Stimulated activated CD8-positive, alpha-beta memory T cell treated with anti-CD3 and anti-CD28 coated beads, Interleukin-4, amount 100 ng/mL, for 24 hours (primary cell): ENCODE results near the gene PM20D1.

Experiments used
- DNase-seq: peaks from one replicate; pipeline ENCODE4 v3.0.0-alpha.2; 2020; ENCODE audit warnings: low read depth

The PM20D1 gene

DNA sequence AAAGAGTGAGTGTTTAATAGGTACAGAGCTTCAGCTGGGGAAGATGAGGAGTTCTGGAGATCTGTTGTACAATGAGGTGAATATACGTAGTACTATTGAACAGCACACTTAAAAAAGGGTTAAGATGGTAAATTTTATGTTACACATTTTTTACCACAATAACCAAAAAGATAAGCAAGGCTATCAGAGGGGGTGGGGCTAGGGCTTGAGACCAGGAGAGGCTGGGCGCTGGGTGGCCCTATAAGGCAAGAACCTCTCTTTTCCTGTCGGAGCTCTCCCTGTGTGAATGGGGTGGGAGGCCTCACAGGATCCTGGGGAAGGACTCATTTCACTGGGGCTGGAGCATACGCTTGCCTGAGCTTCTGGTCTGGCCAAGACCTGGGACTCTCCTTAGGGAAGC, 45.9 kb downstream of the PM20D1 start:
- no peak for DNase-seq

DNA sequence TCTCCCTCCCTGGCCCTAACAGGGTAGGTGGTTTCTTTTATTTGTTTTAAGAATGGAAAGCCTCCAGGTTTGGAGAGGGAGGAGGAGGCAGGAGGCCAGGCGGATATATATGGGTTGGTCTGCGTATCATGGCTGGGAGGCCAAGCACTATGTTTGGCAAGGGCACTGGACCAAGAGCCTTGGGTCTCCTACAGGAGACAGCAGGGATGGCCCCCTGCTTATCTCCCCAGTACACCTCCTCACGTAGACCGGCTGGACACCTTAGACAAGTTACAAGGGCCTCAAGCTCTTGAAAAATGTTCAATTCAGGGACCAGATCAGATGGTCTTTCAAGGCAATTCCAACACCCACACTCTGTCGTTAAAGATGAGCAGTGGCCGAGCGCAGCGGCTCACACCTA, 47.9 kb downstream of the PM20D1 start:
- DNase-seq: no peak

- no peak for DNase-seq
Measured at GRCh38 chr1:205800981-205801703, 48.8 kb downstream of the PM20D1 start.

DNA sequence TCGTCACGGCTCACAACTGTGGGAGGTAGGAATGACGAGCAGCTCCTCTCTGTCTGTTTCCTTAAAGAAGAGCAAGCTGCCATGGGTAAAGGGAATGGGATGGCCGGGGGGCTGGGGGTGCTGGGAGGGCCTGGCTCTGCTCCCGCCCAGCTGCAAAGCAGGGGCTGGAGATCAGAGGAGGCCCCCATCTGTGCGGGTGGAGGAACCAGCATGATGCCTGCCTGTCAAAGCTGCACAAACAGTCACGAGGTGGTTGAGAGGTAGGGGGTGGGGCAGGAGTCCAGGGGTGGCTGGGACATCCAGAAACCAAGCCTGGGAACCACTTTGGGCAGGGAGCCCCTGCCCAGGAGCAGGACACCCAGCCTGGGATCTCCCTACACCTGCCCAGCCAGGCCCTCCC, 49.5 kb downstream of the PM20D1 start:
- DNase-seq: no peak

- DNase-seq: no peak
Measured at GRCh38 chr1:205798577-205798976, 51.4 kb downstream of the PM20D1 start.

- no peak for DNase-seq
Measured at GRCh38 chr1:205797168-205797567, 52.8 kb downstream of the PM20D1 start.

DNA sequence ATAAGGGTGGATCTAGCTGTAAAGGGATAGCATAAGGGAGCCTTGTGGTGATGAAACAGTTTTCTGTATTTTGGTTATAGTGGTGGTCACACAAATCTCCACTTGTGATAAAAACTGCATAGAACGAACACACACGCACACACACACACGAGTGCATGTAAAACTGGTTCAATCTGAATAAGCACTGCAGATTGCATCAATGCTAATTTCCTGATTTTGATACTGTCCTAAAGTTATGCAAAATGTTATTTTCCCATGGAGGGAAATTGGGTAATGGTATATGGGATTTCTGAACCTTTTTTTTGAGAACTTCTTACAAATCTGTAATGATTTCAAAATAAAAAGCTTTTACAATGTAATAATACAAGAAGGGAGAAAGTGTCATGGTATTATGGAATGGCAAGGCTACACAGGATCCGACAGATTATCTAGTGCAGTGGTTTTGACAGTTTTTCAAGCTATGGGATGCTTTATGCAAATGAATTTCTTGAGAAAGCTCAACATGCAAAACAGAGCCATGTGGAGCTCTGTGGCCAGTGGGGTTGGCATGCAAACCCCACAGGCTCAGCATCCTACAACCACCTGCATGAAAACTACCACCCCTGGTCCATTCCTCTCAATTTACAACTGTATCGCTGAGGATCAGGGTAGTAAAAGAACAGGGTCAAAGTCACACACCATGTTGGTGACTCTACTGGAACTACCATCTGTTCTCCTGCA, 55.8 kb downstream of the PM20D1 start:
- no peak for DNase-seq

DNA sequence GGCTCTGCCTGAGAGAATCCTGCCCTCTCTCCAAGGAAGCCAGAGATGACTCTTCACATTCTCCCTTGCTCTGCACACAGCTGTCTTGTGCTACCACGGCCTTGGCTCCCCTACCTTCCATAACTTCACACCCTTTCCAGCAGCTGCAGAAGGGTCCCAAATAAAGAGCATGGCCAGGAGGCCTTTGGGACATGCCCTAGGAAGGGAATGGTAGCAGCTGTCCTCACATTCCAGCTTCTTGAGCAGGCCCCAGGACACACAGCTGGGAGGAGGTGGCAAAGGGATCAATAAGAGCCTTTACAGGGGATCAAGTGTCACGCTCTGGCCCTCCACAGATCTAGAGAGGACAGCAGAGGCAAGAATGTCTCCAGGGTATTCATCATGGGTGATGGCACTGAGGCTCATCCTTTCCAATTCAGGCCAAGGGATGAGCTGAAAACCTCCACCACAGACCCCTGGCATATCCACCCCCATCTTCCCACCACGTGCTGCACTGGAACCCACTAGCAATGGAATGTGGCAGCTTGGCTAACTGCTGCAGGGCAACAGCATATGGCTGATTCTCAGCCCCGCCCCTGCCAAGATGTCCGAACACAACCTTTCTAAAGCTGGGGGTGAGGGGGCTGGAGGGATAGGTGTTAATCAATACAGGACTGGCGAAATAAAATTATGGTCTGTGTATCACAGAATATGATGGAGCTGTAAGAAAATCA, 56.8 kb downstream of the PM20D1 start:
- no peak for DNase-seq

GRCh38 chr1:205792481-205792881, 57.5 kb downstream of the PM20D1 start:
- DNase-seq: no peak

DNA sequence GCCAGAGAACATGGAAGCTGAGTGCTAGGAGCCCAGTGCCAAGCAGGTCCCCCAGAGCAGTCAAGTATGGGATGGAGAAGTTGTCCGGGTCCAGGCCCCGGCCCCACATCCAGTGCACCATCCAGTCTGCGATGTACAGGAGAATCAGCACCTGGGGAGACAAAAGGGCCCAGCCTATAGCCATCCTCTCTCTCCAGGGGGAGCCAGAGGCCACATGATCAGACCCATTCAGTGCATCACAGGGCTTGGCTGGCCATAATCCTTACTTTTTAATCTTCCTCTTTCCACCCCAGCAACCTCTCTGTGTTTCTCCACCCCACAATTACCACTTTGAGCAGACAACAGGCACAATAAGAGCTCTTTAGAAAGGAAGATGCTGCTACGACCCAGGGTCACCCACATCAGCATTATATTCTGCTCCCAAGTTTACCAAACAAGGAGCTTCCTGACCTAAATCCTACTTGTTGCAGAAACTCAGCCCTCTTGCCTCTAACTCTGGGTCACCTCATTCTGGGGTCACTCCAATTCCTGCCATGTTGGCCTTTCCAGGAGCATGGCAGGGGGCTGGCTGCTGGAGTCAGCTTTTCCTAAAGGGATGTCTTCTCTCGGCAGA, 58.3 kb downstream of the PM20D1 start:
- peak; percentile 41 for DNase-seq

GRCh38 chr1:205787287-205787916, 62.5 kb downstream of the PM20D1 start:
- no peak for DNase-seq

DNA sequence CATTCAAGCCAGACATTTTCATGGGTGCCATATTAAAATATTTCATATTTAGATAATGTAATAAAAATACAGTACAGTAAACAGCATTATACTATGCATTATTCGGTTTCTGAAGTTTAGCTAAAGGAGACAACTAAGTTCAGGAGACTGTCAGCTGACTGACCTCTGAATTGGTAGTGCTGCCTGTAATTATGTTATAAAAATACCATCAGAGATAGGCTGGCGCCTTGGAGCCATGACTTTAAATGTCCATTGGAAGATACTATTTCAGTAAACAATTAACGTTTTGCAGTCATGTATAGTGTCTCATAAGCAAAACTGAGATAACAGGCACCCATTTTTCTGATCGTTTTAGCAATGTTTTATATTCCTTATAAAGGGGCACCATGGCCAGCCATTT, 63.3 kb downstream of the PM20D1 start:
- no peak for DNase-seq

DNA sequence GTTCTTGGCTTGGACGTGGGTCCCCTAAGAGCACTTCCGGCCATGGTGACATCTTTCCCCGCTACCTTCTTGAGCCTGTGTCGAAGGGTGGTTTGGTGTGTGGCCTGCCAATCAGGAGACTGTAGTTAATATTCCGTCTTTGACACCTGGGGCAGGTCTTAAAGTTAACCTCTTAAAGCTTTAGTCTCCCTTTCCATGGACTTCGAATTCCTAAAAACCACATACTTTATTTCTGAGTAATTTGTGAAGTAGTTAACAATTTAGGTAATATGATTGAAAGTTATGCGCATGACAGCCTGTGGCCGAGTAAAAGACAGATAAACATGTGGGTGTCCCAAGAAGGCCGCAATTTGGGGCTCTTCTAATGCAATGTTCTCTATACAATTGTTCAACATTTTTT, 64.5 kb downstream of the PM20D1 start:
- no peak for DNase-seq

- no peak for DNase-seq
Measured at GRCh38 chr1:205783904-205784303, 66.0 kb downstream of the PM20D1 start.

DNA sequence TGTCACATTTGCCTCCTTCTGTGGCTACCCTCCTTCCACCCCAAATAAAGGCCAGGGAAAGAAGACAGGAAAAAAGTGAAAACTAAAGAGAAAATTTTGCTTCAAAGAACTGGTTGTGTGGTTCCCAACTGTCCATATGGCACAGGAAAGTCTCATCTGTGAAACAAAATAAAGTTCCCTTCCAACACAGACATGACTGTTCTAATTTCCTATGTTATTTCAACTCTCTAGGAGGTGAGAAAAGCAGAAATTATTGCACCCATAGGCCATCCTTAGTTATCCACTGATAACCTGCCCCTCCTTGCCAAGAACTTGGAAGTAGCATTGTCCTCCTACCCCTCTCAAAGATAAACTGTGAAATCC, 66.5 kb downstream of the PM20D1 start:
- DNase-seq: no peak

DNA sequence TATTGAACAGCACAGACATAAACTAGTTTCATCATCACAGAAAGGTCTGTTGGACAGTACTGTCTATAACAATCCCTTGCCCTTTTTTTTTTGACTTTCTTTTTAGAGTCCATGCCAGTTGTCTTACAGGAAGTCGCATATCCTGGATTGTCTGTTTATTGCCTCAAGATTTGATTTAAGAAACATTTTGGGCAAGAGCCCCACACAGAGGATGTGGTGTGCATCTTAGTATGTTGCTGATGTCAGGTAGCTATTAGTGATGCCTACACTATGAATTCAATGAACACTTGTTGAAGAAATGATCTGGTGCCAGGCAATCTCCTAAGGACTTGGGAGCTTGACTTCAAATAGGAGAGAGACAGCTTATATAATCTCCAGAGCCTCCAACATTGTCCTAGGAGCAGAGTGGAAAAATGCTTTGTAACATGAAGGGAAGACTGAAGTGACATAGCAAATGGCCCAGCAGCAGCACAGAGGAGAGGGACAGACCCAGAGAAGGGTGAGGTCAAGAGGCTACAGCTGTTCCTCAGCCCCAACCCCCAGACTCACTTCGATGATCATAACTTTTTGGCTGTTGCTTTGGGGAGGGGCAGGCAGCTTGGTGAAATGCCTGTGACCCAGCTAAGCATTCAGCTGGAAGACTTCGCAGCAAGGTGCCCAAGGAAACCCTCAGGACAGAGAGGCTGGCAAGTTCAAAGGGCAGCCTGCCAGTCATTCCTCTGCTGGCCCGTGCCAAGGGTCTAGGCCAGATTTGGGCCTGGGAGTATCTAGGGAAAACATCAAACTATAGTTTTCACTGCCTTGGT, 67.1 kb downstream of the PM20D1 start:
- no peak for DNase-seq

GRCh38 chr1:205780335-205780734, 69.6 kb downstream of the PM20D1 start:
- DNase-seq: no peak
